A673 (cell line): ENCODE measurements around the gene POLE.
A peak's percentile ranks its signal among the peaks of the same experiment; 100 is the strongest.

Experiments used
- EZH2 ChIP-seq: fragments of 200-600 bp; sonication (generic); IDR thresholded peaks from 2 replicates; pipeline ENCODE4 v1.6.1; 2017; ENCODE audit warnings: borderline replicate concordance, low read depth, mild to moderate bottlenecking, mixed read lengths, antibody characterized with exemption, low read length; ENCODE audit not compliant: poor library complexity, severe bottlenecking
- TF ChIP-seq, protein P1 (sequence below): fragments of 300-800, 200-600 bp; sonication (generic); conservative IDR thresholded peaks from 2 replicates; pipeline ENCODE4 v1.5.1; 2017; ENCODE audit warnings: low read depth, mild to moderate bottlenecking, antibody characterized with exemption, low read length, moderate library complexity, mixed read lengths

- TF ChIP-seq, protein P1, sequence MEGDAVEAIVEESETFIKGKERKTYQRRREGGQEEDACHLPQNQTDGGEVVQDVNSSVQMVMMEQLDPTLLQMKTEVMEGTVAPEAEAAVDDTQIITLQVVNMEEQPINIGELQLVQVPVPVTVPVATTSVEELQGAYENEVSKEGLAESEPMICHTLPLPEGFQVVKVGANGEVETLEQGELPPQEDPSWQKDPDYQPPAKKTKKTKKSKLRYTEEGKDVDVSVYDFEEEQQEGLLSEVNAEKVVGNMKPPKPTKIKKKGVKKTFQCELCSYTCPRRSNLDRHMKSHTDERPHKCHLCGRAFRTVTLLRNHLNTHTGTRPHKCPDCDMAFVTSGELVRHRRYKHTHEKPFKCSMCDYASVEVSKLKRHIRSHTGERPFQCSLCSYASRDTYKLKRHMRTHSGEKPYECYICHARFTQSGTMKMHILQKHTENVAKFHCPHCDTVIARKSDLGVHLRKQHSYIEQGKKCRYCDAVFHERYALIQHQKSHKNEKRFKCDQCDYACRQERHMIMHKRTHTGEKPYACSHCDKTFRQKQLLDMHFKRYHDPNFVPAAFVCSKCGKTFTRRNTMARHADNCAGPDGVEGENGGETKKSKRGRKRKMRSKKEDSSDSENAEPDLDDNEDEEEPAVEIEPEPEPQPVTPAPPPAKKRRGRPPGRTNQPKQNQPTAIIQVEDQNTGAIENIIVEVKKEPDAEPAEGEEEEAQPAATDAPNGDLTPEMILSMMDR, result peak; percentile 95
- no peak for TF ChIP-seq EZH2
Measured at GRCh38 chr12:132614861-132615578, 72.1 kb downstream of the POLE start.
